Tibial artery (tissue), 4 donors: ENCODE data around the gene NXNL1.
"Not testable (repeated sequence)": the region's sequence is repeated elsewhere in the genome, so short reads cannot be mapped to it uniquely, and the experiment has no call there.

Experiments
- DNase-seq, 2 donors: peaks; one replicate each; pipeline ENCODE4 v3.0.0-alpha.2; 2019
- H3K27ac ChIP-seq, 2 donors: fragments of 200-600 bp; sonication (generic) in 1 of 2; 1 replicate in 1 of 2; 2 replicates in 1 of 2; pipeline ENCODE4 v1.5.1; 2018 to 2019; ENCODE audit warnings: mild to moderate bottlenecking in 1 of 2
- H3K27me3 ChIP-seq, 2 donors: fragments of 200-600 bp; sonication (generic) in 1 of 2; one replicate each; pipeline versions ENCODE4 v1.5.1 to v1.6.0; 2016 to 2019
- H3K36me3 ChIP-seq, 3 donors: fragments of 200-600 bp; sonication (generic) in 2 of 3; one replicate each; pipeline ENCODE4 v1.5.1; 2016 to 2019; ENCODE audit warnings: mild to moderate bottlenecking in 2 of 3
- H3K4me1 ChIP-seq, 4 donors: fragments of 200-600 bp; sonication (generic) in 2 of 4; 1 replicate in 3 of 4; 2 replicates in 1 of 4; pipeline ENCODE4 v1.5.1; 2016 to 2019
- H3K4me3 ChIP-seq, 2 donors: fragments of 200-600 bp; sonication (generic) in 1 of 2; 1 replicate in 1 of 2; 2 replicates in 1 of 2; pipeline ENCODE4 v1.5.1; 2018 to 2019; ENCODE audit warnings: mild to moderate bottlenecking in 2 of 2
- H3K9me3 ChIP-seq, 3 donors: fragments of 200-600 bp; sonication (generic) in 1 of 3; one replicate each; pipeline ENCODE4 v1.5.1; 2016 to 2019
- intact Hi-C: fragments of 100-400 bp; cut with DNase I; formaldehyde crosslinking; loops from one replicate; pipeline ENCODE4 v1.15.0; 2023; ENCODE audit warnings: low total_unique reads
- TF ChIP-seq, protein P1 (sequence below), 2 experiments: fragments of 200-600 bp in 1 of 2; fragments of 450-650 bp in 1 of 2; IDR thresholded peaks; one replicate each; pipeline ENCODE4 v1.5.1; 2017 to 2019; ENCODE audit warnings: antibody characterized with exemption in 2 of 2, mild to moderate bottlenecking in 1 of 2, moderate library complexity in 1 of 2

The NXNL1 gene

GRCh38 chr19:17503240-17503639, 42.5 kb upstream of the NXNL1 start:
- H3K4me1 ChIP-seq: peaks cover 0 to 2% (median 0%) of the 10 kb centered on the region in 4 donors

GRCh38 chr19:17500447-17501198, 39.9 kb upstream of the NXNL1 start:
- DNase-seq: no peak
- intact Hi-C loops: loop anchor here (2.0 kb wide), 1 partner anchor 24 kb away; no protein-coding TSS in a partner anchor
- no peak overlapping the region for H3K4me3 ChIP-seq
- no peak overlapping the region for H3K27ac ChIP-seq
- H3K27me3 ChIP-seq: no peaks in the 10 kb centered on the region
- TF ChIP-seq, protein P1, sequence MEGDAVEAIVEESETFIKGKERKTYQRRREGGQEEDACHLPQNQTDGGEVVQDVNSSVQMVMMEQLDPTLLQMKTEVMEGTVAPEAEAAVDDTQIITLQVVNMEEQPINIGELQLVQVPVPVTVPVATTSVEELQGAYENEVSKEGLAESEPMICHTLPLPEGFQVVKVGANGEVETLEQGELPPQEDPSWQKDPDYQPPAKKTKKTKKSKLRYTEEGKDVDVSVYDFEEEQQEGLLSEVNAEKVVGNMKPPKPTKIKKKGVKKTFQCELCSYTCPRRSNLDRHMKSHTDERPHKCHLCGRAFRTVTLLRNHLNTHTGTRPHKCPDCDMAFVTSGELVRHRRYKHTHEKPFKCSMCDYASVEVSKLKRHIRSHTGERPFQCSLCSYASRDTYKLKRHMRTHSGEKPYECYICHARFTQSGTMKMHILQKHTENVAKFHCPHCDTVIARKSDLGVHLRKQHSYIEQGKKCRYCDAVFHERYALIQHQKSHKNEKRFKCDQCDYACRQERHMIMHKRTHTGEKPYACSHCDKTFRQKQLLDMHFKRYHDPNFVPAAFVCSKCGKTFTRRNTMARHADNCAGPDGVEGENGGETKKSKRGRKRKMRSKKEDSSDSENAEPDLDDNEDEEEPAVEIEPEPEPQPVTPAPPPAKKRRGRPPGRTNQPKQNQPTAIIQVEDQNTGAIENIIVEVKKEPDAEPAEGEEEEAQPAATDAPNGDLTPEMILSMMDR (IDR thresholded peaks at IDR 0.05): no peak
- H3K36me3 ChIP-seq: peaks cover 15 to 71% (median 43%) of the 10 kb centered on the region in 3 donors
- H3K4me1 ChIP-seq: peaks cover 0 to 8% (median 3%) of the 10 kb centered on the region in 4 donors
- H3K9me3 ChIP-seq: no peaks in the 10 kb centered on the region

More at GRCh38 chr19:17503240-17503639, 42.5 kb upstream of the NXNL1 start:
- TF ChIP-seq, protein P1 (IDR thresholded peaks at IDR 0.05): no peak
- no peak overlapping the region for H3K4me3 ChIP-seq
- H3K9me3 ChIP-seq: no peaks in the 10 kb centered on the region
- DNase-seq: no peak
- H3K36me3 ChIP-seq: peaks cover 15 to 63% (median 27%) of the 10 kb centered on the region in 3 donors
- intact Hi-C loops: no loop called here
- no peak overlapping the region for H3K27ac ChIP-seq
- H3K27me3 ChIP-seq: no peaks in the 10 kb centered on the region

GRCh38 chr19:17499648-17500446, 39.1 kb upstream of the NXNL1 start:
- no peaks in the 10 kb centered on the region for H3K9me3 ChIP-seq
- H3K27me3 ChIP-seq: no peaks in the 10 kb centered on the region
- no peak overlapping the region for H3K4me3 ChIP-seq
- peak in 1 of 2 donors; percentile 38 for DNase-seq
- peaks cover 15 to 66% (median 43%) of the 10 kb centered on the region in 3 donors for H3K36me3 ChIP-seq
- intact Hi-C loops: loop anchor here (2.0 kb wide), 1 partner anchor 25 kb away; no protein-coding TSS in a partner anchor
- no peak overlapping the region for H3K27ac ChIP-seq
- TF ChIP-seq, protein P1 (IDR thresholded peaks at IDR 0.05): no peak
- H3K4me1 ChIP-seq: peaks cover 0 to 8% (median 3%) of the 10 kb centered on the region in 4 donors

DNA sequence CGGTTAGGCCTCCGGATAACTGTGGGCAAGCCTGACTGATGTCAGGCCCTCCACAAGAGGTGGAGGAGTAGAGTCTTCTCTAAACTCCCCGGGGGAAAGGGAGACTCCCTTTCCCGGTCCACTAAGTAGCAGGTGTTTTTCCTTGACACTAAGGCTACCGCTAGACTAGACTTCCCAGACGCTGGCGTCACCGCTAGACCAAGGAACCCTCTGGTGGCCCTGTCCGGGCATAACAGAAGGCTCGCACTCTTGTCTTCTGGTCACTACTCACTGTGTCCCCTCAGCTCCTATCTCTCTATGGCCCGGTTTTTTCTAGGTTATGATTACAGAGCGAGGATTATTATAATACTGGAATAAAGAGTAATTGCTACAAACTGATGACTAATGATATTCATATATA, 38.3 kb upstream of the NXNL1 start:
- intact Hi-C loops, H3K9me3 ChIP-seq, H3K27ac ChIP-seq: not testable (repeated sequence)

GRCh38 chr19:17497149-17497798, 36.5 kb upstream of the NXNL1 start:
- Histone ChIP-seq H3K27me3 (no peaks in the 10 kb centered on the region), H3K4me3 (no peak overlapping the region), H3K27ac (no peak overlapping the region), H3K4me1 (peaks cover 0 to 8% (median 3%) of the 10 kb centered on the region in 4 donors), H3K36me3 (peaks cover 15 to 47% (median 43%) of the 10 kb centered on the region in 3 donors), H3K9me3 (no peaks in the 10 kb centered on the region)
- TF ChIP-seq, protein P1 (IDR thresholded peaks at IDR 0.05): no peak
- intact Hi-C loops: no loop called here
- no peak for DNase-seq

More for the DNA sequence above, 38.3 kb upstream of the NXNL1 start:
- DNase-seq, H3K4me3 ChIP-seq, H3K4me1 ChIP-seq, H3K27me3 ChIP-seq: not testable (repeated sequence)
- H3K36me3 ChIP-seq: peaks cover 15 to 57% (median 43%) of the 10 kb centered on the region in 3 donors
